Natural killer cell (primary cell): ENCODE data around the gene MMP17. TPM values are rescaled to one million over a fixed set of nuclear protein-coding genes. Genes with fewer than 3 reads are reported as not detected.

Source experiments
- ATAC-seq, 3 donors: fragments of 150-1000 bp in 2 of 3; fragments of 200-7000 bp in 1 of 3; cut with Tn5 transposase; 1 replicate in 1 of 3; 2 replicates in 2 of 3; pipeline ENCODE4 v1.10.0; 2021; ENCODE audit warnings: mild to moderate bottlenecking in 2 of 3, moderate library complexity in 2 of 3
- DNase-seq, 2 donors: peaks; one replicate each; pipeline versions ENCODE4 v3.0.0 to v3.0.0-alpha.2; 2013 to 2021; ENCODE audit warnings: mixed read lengths in 1 of 2
- H3K27ac ChIP-seq: one replicate; pipeline ENCODE4 v1.5.1; 2013; ENCODE audit warnings: mild to moderate bottlenecking, low read length
- H3K27me3 ChIP-seq: one replicate; pipeline ENCODE4 v1.6.1; 2013; ENCODE audit warnings: low read length; ENCODE audit not compliant: control insufficient read depth, insufficient read depth
- H3K36me3 ChIP-seq: one replicate; pipeline ENCODE4 v1.6.1; 2013; ENCODE audit warnings: low read length; ENCODE audit not compliant: control insufficient read depth, insufficient read depth
- H3K4me1 ChIP-seq: one replicate; pipeline ENCODE4 v1.6.1; 2013; ENCODE audit warnings: low read length; ENCODE audit not compliant: control insufficient read depth, insufficient read depth
- H3K4me3 ChIP-seq: one replicate; pipeline ENCODE4 v1.5.1; 2013; ENCODE audit warnings: low read length
- H3K9me3 ChIP-seq: one replicate; pipeline ENCODE4 v1.6.1; 2013; ENCODE audit warnings: low read length; ENCODE audit not compliant: control insufficient read depth, insufficient read depth
- H3K27ac Mint-ChIP-seq, 2 donors: one replicate each; pipeline ENCODE4 v1.8.0; 2022; ENCODE audit warnings: mild to moderate bottlenecking in 2 of 2, mixed read lengths in 2 of 2, moderate library complexity in 1 of 2
- H3K27me3 Mint-ChIP-seq, 2 donors: one replicate each; pipeline ENCODE4 v1.8.0; 2022; ENCODE audit warnings: low read depth in 2 of 2, mixed read lengths in 2 of 2
- H3K36me3 Mint-ChIP-seq: one replicate; pipeline ENCODE4 v1.8.0; 2022; ENCODE audit warnings: mixed read lengths
- H3K4me1 Mint-ChIP-seq, 2 donors: one replicate each; pipeline ENCODE4 v1.8.0; 2022; ENCODE audit warnings: mixed read lengths in 2 of 2
- H3K4me3 Mint-ChIP-seq: one replicate; pipeline ENCODE4 v1.8.0; 2022; ENCODE audit warnings: mild to moderate bottlenecking, moderate library complexity, mixed read lengths
- H3K9me3 Mint-ChIP-seq, 2 donors: one replicate each; pipeline ENCODE4 v1.8.0; 2022; ENCODE audit warnings: mixed read lengths in 2 of 2
- CTCF ChIP-seq: fragments of 200-600 bp; IDR thresholded peaks from one replicate; pipeline ENCODE4 v1.8.0; 2022; ENCODE audit warnings: antibody characterized with exemption
- WGBS: methylation state at CpG from one replicate; pipeline ENCODE4 v1.1.7; 2013; ENCODE audit warnings: missing lambda C conversion rate; ENCODE audit not compliant: insufficient coverage; 5-methylcytosine and 5-hydroxymethylcytosine counted together
- intact Hi-C: fragments of 100-400 bp; cut with micrococcal nuclease; formaldehyde crosslinking; loops from one replicate; pipeline ENCODE4 v1.14.2; 2022
- total RNA-seq, 4 donors: library from RNA; stranded (reverse); fragments of 120-200 nt in 1 of 4; gene quantifications; one replicate each; pipeline versions ENCODE4 v1.2.3 to v1.2.4, GENCODE V29; 2013 to 2022

Gene MMP17
- total RNA-seq, 3 donors from 2014 or later (not counting 1 experiment from before 2014, with no cell fraction given): 1.6 to 2.0 (median 1.7) TPM

- Histone ChIP-seq H3K27me3 (peaks cover 2% of the 10 kb centered on the region), H3K4me3 (no peak overlapping the region), H3K9me3 (no peaks in the 10 kb centered on the region), H3K36me3 (no peaks in the 10 kb centered on the region), H3K4me1 (peaks cover 8% of the 10 kb centered on the region), H3K27ac (no peak overlapping the region)
- TF ChIP-seq CTCF: no peak
- H3K4me1 Mint-ChIP-seq: peaks cover 0 to 3% of the 10 kb centered on the region in 2 donors
- no peak for ATAC-seq
- no peak overlapping the region for H3K4me3 Mint-ChIP-seq
- no peaks in the 10 kb centered on the region for H3K36me3 Mint-ChIP-seq
- 87% methylated on average over 7 of the region's 7 CpGs for WGBS
- intact Hi-C loops: loop anchor here (10.0 kb wide), 1 partner anchor 169 kb away; no protein-coding TSS in a partner anchor
- DNase-seq: no peak
- H3K27me3 Mint-ChIP-seq: peaks cover 10 to 19% of the 10 kb centered on the region in 2 donors
- H3K27ac Mint-ChIP-seq: no peak overlapping the region
- no peaks in the 10 kb centered on the region for H3K9me3 Mint-ChIP-seq
Observed at GRCh38 chr12:131835616-131836171, 7.5 kb downstream of the MMP17 start.

DNA sequence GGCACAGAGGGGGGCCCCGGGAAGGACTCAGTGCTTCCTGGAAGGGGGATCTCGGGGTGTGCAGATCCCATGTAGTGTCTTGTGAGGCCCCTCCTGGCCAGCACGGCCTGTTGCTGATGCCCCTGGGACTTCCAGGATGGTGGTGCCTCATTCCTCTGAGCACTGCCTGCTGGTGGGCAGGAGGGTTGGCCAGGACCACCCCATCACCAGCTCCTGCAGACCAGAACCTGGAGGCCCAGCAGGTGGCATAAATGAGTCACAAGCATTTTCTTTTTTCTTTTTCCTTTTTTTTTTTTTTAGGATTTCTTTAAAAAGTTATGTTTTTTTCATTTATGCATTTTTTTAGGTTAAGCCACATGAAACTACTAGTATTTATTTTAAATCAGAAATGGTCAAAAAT is 8.0 kb downstream of the MMP17 start:
- Histone ChIP-seq H3K36me3 (no peaks in the 10 kb centered on the region), H3K4me1 (peaks cover 4% of the 10 kb centered on the region), H3K27ac (no peak overlapping the region), H3K9me3 (no peaks in the 10 kb centered on the region), H3K27me3 (peaks cover 2% of the 10 kb centered on the region), H3K4me3 (no peak overlapping the region)
- H3K9me3 Mint-ChIP-seq: no peaks in the 10 kb centered on the region
- TF ChIP-seq CTCF: no peak
- 66% methylated on average over 3 of the region's 3 CpGs for WGBS
- no peaks in the 10 kb centered on the region for H3K36me3 Mint-ChIP-seq
- peaks cover 10 to 14% of the 10 kb centered on the region in 2 donors for H3K27me3 Mint-ChIP-seq
- no peak overlapping the region for H3K27ac Mint-ChIP-seq
- intact Hi-C loops: loop anchor here (10.0 kb wide), 1 partner anchor 169 kb away; no protein-coding TSS in a partner anchor
- no peak for ATAC-seq
- no peaks in the 10 kb centered on the region for H3K4me1 Mint-ChIP-seq
- DNase-seq: no peak
- H3K4me3 Mint-ChIP-seq: no peak overlapping the region

GRCh38 chr12:131836714-131837397 is 8.7 kb downstream of the MMP17 start:
- H3K27me3 ChIP-seq: no peaks in the 10 kb centered on the region
- no peak for ATAC-seq
- no peak for DNase-seq

More at GRCh38 chr12:131836714-131837397, 8.7 kb downstream of the MMP17 start:
- Histone ChIP-seq H3K4me1 (no peaks in the 10 kb centered on the region), H3K4me3 (no peak overlapping the region), H3K27ac (no peak overlapping the region), H3K9me3 (no peaks in the 10 kb centered on the region), H3K36me3 (no peaks in the 10 kb centered on the region)
- Mint-ChIP-seq H3K4me1 (no peaks in the 10 kb centered on the region), H3K27me3 (peaks cover 10 to 11% of the 10 kb centered on the region in 2 donors), H3K36me3 (no peaks in the 10 kb centered on the region), H3K27ac (no peak overlapping the region), H3K9me3 (no peaks in the 10 kb centered on the region), H3K4me3 (no peak overlapping the region)
- TF ChIP-seq CTCF: no peak
- intact Hi-C loops: loop anchor here (10.0 kb wide), 1 partner anchor 168 kb away; no protein-coding TSS in a partner anchor
- 76% methylated on average over 13 of the region's 13 CpGs for WGBS
